HG02588 (cell line): ENCODE results near the gene TRAPPC3.

Source experiments
- ATAC-seq: cut with Tn5 transposase; IDR thresholded peaks from one replicate; pipeline ENCODE4 v1.9.1; 2021; ENCODE audit warnings: mild to moderate bottlenecking, moderate library complexity; ENCODE audit not compliant: unreplicated experiment

The TRAPPC3 gene

DNA sequence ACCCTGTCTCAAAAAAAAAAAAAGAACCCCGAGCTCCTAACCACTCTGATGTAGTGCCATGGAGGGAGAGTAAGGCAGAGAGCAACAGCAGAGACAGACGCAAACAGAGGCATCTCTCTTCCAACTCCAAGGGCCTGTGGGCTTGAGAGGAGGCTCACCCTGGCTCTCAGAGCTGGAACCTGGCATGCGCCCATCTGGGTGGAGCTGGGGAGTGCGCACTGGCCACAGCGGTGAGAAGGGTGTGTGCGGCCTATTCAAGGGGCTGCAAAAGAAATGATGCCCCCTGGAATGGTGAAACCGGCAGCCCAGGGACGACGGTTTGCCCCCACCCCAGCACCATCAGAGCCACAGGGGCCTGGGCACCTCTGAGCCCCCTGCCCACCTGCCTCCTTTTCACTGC is 41.9 kb downstream of the TRAPPC3 start:
- ATAC-seq, result no peak

DNA sequence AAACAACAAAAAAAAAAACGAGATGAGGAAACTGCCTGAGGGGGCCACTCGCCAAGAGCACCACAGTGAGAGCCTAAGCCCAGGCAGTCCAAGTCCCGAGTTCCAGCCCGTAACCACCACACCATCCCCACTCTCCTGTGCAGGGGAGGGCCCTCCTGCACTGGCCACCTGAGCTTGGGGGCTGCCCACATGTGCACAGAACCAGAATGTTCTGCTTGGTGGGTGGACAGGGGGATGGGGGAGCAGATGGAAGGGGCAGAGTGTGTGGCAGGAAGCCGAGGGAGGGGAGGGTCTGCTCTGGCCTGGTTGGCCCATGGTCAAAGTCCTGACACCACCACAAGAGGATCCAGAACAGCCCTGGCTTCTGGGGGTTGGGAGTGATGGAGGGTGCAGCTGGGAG is 43.0 kb downstream of the TRAPPC3 start:
- ATAC-seq, result no peak

- no peak for ATAC-seq
These were observed 47.7 kb downstream of the TRAPPC3 start for GRCh38 chr1:36101546-36101945.

DNA sequence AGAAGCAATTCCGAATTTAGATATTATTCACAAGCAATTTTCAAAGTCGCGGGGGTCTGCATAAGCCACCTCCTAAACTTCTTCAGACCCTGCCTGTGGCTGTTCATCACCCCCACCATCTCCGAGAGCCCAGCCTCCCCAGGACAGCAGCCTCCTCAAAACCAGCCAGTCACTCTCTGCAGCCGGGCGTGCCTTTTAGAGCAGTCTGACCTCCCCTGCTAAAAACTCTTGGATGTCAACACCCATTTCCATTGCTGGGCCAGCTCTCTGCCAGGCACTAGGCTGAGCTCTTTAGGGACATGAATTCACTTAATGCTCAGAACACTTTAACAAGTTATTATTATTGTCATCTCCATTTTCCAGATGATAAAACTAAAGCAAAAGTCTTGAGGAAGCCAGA is 48.9 kb downstream of the TRAPPC3 start:
- no peak for ATAC-seq

DNA sequence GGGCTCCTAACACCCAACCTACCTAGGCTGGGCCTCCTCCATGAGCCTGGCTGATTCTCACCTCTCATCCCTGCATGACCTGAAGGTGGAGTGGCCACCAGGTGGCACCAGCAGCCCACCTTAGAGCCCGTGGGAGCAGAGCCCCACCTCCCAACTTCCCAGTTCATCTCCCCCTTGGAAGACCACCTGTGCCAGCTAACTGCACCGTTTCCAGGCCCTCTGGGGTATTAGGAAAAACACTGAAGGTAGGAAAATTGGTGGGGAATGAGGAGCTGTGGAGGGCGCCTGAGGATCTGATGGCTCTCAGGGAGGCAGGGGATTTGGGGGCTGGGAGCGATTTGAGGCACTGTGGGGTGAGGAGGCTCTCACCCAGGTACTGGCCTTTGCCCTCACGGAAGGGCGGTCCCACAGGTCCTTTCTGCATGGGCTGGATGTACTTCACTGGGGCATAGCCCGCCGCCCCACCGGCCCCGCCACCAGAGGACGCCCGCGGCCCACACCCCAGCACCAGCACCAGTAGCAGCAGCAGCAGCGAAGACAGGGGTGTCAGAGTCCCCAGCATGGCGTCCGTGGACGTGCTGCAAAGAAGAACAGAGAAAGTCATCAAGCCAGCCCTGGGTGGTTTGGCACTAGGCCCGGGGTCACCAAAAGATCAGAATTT is 49.5 kb downstream of the TRAPPC3 start:
- ATAC-seq, result no peak

GRCh38 chr1:36098650-36099365 is 50.5 kb downstream of the TRAPPC3 start:
- ATAC-seq, result no peak

DNA sequence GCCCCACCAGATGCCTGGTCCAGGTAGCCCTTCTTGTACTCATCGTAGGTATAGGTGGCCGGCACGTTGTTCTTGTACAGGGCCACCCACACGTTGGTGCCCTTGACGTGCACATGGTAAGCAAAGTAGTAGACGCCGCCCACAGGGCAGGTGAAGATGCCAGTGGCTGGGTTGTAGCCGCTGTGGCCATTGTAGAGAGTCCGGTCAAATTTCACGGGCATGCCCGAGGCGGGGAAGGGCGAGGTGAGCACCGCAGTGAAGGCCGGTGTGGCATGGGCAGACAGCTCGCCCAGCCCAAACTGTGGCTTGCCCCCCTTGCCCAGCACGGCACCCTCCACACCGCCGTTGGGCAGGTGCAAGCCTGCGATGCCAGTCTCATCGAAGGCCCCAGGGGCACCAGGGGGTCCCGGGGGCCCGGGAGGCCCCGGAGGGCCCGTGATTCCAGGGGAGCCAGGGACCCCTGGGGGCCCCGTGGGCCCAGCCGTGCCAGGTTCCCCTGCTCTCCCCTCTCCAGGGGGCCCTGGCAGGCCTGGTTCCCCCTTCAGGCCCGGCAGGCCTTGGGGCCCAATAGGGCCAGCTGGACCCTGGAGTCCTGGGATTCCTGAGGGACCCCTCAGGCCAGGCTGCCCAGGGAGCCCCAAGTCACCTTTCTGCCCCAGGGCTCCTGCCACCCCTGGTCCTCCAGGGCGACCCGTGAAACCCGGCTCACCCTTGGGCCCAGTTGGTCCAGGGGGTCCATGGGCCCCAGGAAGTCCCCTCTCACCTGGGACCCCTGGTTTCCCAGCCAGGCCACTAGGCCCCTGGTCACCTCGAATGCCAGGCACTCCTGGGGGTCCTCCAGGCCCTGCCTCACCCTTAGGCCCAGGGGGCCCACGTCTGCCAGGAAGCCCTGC is 51.3 kb downstream of the TRAPPC3 start:
- ATAC-seq, result no peak

GRCh38 chr1:36096500-36097432 is 52.5 kb downstream of the TRAPPC3 start:
- ATAC-seq, result no peak

GRCh38 chr1:36095760-36096405 is 53.4 kb downstream of the TRAPPC3 start:
- ATAC-seq, result no peak

DNA sequence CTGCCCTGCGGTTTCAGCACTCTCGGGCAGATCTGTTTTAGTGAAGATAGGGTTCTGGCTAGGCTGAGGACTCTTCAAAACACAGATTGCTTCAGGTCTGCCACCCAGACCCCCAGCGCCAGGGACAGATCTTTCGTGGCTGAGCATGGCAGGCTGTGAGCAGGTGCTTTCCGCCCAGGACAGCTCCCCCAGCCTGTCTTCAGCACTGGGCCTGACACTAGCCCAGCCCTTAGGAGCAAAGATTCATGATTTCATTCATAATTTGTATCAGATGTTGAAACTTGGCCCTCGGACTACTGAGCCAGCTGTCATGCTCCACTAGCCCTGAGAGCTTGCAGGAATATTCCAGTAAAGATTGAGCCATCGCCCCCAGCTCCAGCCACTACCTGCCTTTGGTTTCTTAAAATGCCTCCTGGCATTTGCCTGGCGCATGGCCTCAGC is 54.6 kb downstream of the TRAPPC3 start:
- ATAC-seq, result no peak

DNA sequence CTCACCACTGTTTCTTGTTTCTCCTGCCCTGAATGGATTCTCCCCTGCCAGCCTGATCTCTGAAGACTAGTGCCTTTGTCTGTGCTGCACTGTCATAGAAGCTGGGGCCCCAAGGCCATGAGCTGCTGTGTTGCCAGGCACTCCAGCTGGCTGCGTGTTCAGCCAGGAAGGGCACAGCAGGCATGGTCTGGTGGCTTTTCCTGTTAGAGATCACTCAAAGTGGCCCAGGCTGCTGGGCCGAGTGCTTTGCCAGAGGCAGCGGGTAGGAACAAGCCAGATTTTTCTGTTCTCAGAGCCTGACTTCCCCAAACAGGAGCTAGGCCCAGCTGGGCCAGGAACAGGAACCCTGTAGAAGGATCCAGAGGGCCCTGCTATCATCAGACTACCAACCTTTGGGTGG is 55.4 kb downstream of the TRAPPC3 start:
- ATAC-seq, result no peak

GRCh38 chr1:36093226-36093625 is 56.1 kb downstream of the TRAPPC3 start:
- no peak for ATAC-seq

DNA sequence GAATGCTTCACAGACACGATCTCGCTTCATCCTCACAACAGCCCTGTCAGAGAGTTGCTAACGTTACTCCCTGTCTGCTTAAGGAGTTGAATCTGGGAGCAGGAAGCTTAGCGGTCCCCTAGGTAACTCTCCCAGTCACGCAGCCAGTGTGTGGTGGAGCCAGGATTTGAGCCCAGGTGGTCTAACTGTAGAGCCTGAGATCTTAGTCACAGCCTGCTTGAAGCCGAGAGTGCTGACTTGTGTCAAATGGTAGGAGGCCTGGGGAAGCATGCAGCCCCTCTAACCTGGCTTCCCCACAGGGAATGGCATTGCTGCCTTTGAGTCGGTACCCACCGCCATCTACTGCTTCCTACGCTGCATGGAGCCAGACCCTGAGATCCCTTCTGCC is 56.5 kb downstream of the TRAPPC3 start:
- no peak for ATAC-seq

DNA sequence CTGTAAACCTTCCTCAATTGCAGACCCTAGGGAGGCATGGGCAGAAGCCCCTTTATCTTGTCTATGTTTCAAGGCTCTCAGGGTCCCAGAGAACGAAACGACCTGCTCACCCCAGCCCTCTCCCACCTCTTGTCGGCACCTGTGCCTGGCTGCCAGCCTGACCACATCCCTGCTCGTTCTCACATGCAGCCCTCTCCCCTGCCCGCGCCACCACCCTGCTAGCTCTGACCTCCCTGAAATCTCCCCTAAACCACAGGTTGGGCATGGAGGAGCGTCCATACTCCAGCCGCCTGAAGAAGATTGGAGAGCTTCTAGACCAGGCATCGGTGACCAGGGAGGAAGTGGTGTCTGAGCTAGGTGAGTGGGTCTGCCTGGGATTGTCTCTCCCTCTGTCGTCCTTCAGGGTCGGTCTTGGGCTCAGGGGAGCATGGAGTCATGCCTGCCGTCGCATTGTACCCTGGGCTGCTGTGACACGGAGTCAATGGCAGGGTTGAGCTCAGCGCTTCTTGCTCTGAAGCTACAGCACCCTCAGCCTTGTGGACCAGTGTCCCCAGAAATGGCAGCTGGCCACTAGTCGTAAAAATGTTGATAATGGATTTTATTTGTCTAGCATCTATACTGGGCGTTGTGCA is 57.0 kb downstream of the TRAPPC3 start:
- ATAC-seq, result no peak

GRCh38 chr1:36091698-36092097 is 57.6 kb downstream of the TRAPPC3 start:
- no peak for ATAC-seq

- no peak for ATAC-seq
These were observed 58.1 kb downstream of the TRAPPC3 start for GRCh38 chr1:36091141-36091540.

DNA sequence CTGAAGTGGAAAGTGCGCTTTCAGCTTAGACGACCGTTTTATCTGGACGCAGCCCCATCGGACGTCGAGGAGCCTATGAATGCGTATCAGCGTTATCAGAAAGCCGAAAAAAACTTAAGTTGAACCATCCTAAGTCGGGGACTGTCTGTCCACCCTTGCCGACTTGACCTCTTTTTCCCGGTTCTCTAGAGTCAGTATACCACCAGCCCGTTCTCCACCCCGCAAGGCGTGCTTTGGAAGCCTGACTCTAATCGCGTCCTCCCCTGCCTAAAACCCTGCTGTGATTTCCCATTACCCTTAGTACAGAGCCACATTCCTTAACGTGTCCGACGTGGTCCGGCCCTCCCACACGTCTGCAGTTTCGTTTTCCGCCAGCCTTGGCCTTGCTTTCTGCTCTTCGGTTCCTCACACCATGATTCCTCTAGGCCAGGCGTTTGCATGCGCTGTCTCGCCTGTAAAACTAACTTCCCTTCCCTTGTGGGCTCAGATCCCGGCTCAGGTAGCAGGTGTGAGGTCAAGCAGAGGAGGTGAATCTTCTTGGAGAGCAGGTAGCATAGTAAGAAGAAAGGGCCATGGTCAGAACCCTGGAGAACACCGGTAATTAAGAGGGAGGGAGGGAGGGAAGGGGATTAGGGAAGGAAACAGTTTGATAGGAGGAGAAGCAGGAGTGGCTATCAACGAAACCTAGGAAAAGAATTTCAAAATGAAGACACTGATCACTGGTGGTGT is 59.7 kb downstream of the TRAPPC3 start:
- ATAC-seq, result no peak

DNA sequence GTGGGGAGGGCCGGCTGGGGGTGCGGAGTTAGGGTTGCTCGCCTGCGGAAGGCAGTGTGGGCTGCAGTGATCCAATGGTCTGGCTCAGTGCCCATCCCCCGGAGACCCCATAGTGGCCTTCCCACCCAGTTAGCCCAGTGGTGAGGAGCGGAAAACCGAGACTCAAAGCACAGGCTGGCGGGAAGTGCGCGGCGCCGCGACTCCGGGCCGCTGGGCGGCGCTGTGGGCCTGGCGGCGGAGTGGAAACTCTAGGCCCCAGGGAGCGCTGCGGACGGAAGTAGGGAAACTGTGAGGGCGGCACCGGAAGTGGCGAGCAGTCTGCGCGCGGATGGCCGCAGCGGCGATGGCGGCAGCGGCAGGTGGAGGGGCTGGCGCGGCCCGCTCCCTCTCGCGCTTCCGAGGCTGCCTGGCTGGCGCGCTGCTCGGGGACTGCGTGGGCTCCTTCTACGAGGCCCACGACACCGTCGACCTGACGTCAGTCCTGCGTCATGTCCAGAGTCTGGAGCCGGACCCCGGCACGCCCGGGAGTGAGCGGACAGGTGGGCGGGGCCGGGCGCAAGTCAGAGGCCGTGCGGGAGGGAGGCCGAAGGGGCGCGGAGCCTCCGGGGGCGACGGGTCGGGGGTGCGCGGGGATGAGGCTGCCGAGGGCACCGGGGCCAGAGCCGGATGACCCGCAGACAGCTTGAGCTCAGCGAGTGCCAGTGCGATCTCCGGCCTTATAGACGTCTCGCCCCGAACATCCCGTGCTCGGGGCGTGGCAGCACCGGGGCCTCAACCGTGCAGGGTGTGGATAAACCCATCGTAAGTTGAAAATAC is 60.5 kb downstream of the TRAPPC3 start, which contains the start of gene ADPRS:
ADPRS (plus strand) TSS at position 316 of the 816 bp plus-strand sequence; CDS start at position 329, 13 bp downstream.
- peak; percentile 64 for ATAC-seq
